Measurements from ENCODE around the gene SMCR8.
A peak's percentile ranks its signal among the peaks of the same experiment; 100 is the strongest.
"Not testable (repeated sequence)": the region's sequence is repeated elsewhere in the genome, so short reads cannot be mapped to it uniquely, and the experiment has no call there.

SMCR8 gene

DNA sequence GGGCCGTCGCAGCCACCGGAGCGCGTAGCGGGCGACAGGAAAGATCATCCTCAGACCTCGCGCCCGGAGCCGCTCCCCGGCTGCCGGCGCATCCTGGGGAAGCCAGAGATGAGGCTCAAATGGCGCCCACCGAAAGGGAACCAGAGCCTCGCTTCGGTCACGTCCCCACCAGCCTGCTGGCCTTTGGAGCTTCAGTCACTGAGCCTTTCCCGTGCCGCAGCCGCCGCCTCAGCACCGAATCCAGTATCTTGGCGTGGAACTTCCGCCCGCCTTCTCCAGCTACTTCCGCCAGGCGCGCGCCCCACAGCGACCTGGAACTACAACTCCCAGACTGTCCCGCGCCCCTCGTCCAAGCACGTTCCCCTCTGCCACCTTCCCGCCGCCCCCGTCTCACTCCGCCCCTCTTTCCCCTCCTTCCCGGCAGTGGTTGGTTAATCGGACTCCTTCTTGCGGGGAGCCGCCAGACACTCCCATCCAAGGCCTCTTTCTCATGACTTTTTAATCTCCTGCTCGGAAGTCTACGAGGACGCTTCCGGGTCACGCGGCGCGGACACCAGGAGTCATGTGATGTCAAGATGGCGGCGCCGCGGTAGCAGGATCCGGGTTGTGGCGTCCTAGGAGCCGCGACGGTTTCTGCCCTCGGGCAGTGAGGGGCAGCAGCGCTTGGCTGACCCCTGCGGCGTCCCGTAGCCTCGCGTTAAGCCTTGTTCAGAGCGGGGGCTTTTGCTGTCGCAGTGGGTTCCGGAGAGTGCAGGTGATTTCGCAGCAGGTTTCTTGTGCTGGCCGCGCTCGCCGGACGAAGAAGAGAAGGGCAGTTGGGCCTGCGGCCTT lies at the start of gene SMCR8, which contains the start of gene TOP3A:
SMCR8 (plus strand) TSS at position 563 of the 831 bp plus-strand sequence. CDS start 497 bp downstream, outside the sequence.
TOP3A (minus strand) TSS at position 264 of the 831 bp plus-strand sequence; CDS start at position 48, 216 bp downstream.
- H3K4me3 ChIP-seq (ENCODE audit: low read depth, low read length), result peak within 1 kb of the TSS; percentile 96

- H3K4me3 ChIP-seq (ENCODE audit: low read depth, low read length), result no peak overlapping the region
These were observed 47.7 kb upstream of the SMCR8 start for GRCh38 chr17:18267366-18267765.

DNA sequence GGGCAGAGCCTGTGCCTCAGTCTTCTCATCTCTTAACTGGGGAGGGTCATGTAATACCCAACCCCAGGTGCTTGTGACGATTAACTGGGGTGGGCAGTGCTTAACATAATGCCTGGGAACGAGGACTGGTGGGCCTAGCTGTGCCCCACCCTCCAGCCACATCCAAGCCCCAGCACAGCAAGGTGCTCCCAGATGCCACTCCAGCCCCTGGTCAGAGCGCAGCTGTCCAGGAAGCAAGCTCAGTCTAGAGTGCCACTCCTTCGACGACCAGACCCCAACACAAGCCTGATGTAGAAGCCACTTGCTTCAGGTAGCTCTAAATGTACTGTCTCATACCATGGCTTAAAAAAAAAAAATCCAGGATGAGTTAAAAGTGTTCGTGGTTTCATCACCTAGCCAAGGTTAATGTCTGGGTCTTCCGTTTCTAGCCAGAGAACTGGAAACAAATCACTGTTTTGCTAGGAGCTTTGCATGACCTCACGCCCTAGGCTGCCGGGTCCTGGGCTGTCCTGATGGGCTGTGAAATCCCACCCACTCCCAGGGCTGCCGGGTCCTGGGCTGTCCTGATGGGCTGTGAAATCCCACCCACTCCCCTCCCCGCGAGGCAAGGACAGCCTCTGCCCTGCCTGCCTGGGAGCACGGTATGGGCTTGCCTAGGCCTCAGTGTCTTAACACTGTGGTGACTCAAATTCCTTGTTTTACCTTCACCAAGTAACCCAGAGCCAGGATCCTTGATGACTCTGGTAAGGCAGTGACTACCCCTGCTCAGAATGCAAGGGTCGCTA lies 47.0 kb upstream of the SMCR8 start:
- no peak overlapping the region for H3K4me3 ChIP-seq (ENCODE audit: low read depth, low read length)

DNA sequence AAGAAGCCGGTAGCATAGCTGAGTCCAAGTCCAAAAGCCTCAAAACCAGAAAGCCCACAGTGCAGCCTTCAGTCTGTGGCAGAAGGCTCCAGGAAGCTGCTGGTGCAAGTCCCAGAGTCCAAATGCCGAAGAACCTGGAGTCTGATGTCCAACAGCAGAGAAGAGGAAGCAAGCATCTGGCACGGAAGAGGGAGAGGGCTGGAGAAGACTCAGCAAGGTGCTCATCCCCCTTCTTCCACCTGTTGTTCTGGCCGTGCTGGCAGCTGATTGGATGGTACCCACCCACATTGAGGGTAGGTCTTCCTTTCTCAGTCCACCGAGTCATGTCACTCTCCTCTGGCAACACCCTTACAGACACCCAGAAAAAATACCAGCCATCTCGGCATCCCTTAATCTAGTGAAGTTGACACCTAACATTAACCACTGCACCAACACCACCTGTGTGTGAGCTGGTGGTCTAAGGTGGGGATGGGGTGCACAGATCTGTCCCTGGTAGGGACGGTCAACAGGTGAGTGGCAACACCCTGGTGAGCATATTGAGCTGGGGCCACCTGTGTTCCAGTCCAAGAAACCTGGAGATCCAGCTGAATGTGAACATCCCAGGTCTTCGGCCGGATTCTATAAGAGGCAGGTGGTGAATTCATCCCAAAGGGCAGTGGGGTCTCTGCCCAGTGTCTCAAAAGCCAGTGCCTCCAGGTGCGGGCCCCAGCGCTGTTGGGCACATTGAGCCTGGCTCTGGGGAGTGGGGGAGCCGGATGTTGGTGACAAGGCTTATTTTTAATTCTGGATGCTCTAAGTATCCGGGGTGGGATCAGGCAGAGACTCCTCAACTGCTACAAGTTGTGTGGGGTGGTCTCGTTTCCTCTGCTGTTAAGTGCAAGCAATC lies 44.8 kb upstream of the SMCR8 start:
- no peak overlapping the region for H3K4me3 ChIP-seq (ENCODE audit: low read depth, low read length)

- H3K4me3 ChIP-seq (ENCODE audit: low read depth, low read length), result no peak overlapping the region
These were observed 38.0 kb upstream of the SMCR8 start for GRCh38 chr17:18277076-18277475.

DNA sequence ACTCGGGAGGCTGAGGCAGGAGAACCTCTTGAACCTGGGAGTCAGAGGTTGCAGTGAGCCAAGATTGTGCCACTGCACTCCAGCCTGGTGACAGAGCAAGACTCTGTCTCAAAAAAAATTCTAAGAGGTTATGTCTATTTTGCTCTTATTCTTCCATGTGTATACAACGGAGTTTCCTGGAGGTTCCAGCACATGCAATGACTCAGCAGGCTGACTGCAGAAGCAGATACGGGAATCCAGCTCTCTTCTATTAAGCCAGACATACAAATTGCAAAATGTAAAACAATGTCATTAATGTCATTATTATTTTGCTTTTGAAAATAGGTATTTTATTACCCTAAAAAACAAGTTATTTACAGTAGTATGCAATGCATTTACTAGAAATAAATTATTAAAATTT lies 36.2 kb upstream of the SMCR8 start:
- no peak overlapping the region for H3K4me3 ChIP-seq (ENCODE audit: low read depth, low read length)

- no peak overlapping the region for H3K4me3 ChIP-seq (ENCODE audit: low read depth, low read length)
These were observed 34.8 kb upstream of the SMCR8 start for GRCh38 chr17:18280249-18280648.

DNA sequence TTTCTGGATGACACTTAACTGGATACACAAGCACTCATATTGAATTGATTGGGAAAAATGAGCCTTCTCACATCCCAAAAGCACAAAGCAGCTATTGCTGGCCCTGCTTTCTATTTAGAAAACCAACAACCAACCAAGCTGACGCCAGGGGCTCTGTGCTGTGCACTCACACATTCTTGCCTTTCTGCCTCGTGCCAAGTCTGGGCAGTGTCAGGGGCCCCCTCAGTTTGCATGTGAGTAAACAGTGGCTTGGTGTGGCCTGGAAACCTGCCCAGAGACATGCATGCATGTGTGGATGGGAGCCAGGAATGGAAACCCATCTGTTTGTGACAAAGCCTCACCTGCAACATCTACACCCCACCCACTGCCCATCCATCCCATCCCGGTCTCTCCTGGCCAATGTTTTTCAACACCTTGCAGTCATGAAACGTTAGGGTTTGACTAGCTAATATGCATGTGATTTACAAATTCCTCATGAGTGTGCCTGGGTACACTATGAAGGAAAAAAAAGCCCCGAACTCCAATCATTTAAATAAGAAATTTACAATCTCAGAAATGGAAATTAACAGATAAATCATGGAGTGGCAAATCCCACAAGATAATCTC lies 34.2 kb upstream of the SMCR8 start:
- no peak overlapping the region for H3K4me3 ChIP-seq (ENCODE audit: low read depth, low read length)

DNA sequence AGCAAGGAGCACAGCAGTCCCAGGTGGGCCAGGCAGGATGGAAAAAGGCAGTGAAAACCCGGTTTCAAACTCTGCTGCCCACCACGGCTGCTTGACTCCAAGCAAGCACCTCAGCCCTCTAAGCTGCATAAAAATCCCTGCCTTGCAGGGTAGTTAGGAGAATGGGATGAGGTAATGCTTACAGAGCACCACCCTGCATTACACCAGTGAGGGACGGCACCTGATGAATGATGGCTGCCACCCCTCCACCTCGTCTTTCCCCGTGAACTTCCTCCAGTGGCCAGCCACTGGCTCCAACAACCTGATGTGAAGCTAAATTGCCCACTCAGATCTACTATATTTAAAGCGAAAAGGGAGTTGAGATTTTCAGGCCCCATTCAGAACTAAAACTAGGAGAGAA lies 33.3 kb upstream of the SMCR8 start:
- no peak overlapping the region for H3K4me3 ChIP-seq (ENCODE audit: low read depth, low read length)

GRCh38 chr17:18285296-18285695 lies 29.8 kb upstream of the SMCR8 start:
- no peak overlapping the region for H3K4me3 ChIP-seq (ENCODE audit: low read depth, low read length)

DNA sequence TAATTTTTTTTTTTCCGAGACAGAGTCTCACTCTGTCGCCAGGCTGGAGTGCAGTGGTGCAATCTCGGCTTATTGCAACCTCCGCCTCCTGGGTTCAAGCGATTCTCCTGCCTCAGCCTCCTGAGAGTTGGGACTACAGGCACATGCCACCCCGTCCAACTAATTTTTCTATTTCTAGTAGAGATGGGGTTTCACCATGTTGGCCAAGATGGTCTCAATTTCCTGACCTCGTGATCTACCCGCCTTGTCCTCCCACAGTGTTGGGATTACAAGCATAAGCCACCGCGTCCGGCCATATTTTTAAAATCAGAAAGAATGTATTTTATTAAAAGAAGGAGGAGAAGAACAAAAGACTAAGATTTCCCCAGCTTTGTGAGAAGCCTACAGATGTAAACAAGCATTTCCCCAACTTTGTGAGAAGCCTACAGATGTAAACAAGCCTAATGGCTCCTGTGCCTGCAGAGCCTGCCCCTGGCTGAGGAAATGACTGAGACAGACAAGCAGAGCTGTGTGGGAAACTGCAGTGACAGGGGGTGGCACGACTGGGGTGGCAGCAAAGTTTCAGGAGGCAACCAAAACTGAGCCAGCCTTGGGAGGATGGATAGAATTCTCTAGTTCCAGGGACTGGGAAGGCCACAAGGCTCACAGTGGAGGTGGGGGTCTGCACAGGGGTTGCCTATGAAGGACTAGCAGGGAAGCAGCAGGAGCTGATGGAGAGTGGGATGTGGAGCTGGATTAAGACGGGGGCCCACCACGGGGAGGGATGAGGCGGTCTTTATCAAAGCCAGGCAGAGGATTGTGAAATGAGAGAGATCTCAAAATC lies 23.2 kb upstream of the SMCR8 start:
- no peak overlapping the region for H3K4me3 ChIP-seq (ENCODE audit: low read depth, low read length)

- H3K4me3 ChIP-seq (ENCODE audit: low read depth, low read length), result not testable (repeated sequence)
These were observed 17.0 kb upstream of the SMCR8 start for GRCh38 chr17:18298061-18298460.

GRCh38 chr17:18300725-18301480 lies 14.2 kb upstream of the SMCR8 start:
- H3K4me3 ChIP-seq (ENCODE audit: low read depth, low read length), result no peak overlapping the region

DNA sequence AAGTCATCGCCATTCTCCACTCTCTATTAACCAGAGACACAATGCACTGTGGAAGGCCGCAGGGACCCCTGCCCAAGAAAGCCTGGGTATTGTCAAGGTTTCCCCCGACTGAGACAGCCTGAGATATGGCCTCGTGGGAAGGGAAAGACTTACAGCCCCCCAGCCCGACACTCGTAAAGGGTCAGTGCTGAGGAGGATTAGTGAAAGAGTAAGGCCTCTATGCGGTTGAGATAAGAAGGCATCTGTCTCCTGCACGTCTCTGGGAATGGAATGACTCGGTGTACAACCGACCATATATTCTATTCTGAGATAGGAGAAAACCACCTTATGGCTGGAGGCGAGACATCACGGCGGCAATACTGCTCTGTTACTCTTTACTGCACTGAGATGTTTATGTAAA lies 11.9 kb upstream of the SMCR8 start:
- H3K4me3 ChIP-seq (ENCODE audit: low read depth, low read length), result not testable (repeated sequence)

DNA sequence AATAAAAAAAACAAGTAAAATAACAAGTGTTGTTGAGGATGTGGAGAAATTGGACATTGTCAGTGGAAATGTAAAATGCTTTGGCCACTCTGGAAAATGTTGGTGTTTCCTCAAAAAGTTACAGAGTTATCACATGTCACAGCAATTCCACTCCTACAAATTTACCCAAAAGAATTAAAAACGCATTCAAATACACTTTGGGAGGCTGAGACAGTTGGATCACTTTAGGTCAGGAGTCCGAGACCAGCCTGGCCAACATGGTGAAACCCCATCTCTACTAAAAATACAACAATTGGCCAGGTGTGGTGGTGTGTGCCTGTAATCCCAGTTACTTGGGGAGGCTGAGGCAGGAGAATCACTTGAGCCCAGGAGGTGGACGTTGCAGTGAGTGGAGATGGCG lies 5.9 kb upstream of the SMCR8 start:
- H3K4me3 ChIP-seq (ENCODE audit: low read depth, low read length), result no peak overlapping the region

DNA sequence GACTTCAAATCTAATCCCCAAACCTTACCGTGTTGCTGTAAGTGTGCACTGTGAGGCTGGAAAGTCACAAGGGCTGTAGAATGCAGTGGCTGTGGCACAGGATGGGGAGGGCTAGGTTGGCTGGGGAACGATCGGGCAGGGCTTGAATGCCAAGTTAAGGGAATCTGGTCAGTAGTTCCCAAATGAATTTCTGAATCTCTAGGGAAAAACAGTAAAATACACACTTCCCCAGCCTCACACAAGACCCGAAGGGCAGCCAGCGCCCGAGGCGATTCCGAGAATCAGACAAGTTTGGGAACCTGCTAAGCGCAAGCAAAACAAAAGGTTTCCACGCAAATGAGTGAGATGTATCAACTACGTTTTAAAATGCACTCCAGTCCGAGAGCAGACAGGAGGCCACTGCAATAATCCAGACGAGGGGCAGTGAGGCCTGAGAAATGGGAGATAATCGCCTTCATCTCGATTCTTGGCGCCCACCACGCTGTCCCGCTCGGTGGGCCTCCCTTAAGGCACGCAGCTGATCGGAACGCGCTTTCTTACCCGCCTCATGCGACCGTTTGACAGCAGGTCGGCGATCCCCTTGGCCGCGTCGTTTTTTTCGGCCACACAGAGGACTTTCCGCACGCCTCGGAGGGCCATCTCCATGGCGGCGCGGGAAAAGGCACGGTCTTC lies 898 bp upstream of the SMCR8 start:
- peak overlapping the region; percentile 96 for H3K4me3 ChIP-seq (ENCODE audit: low read depth, low read length)

- H3K4me3 ChIP-seq (ENCODE audit: low read depth, low read length), result peak overlapping the region; percentile 96
These were observed 449 bp downstream of the SMCR8 start for GRCh38 chr17:18315562-18315922.

- H3K4me3 ChIP-seq (ENCODE audit: low read depth, low read length), result peak overlapping the region; percentile 96
These were observed 868 bp downstream of the SMCR8 start for GRCh38 chr17:18315961-18316360.

GRCh38 chr17:18318117-18318516 lies 3.0 kb downstream of the SMCR8 start:
- H3K4me3 ChIP-seq (ENCODE audit: low read depth, low read length), result no peak overlapping the region

All from iPS-11a (cell line).